ENCODE results near the gene TRHDE. TPM values are rescaled to one million over a fixed set of nuclear protein-coding genes. Genes with fewer than 3 reads are reported as not detected.

TRHDE gene
- total RNA-seq, 2 experiments from 2014 or later, result not detected

DNA sequence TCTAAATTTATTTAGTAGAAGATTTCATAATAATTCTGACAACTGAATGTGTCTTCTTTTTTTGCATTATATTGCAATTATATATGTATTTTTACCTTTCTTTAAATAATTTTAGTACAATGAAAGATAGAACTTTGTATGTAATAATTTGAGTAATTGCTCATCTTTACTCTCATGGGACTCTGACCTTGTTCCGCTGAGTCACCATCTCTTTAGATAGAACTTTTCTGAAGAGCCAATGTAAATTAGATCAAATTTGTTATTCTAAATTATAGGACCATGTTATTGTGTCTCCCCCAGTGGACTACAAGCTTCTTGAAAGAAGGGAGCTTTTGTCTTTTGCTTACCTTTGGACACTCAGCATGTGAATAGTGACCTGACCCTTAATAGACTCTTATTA lies 96.1 kb downstream of the TRHDE start:
- Mint-ChIP-seq H3K36me3 (no peaks in the 10 kb centered on the region), H3K9me3 (ENCODE audit: low read depth) (no peaks in the 10 kb centered on the region), H3K4me3 (no peak overlapping the region), H3K27ac (no peak overlapping the region), H3K27me3 (no peaks in the 10 kb centered on the region), H3K4me1 (no peaks in the 10 kb centered on the region)
- CTCF ChIA-PET, result no interaction called here
- ATAC-seq, result no peak
- DNase-seq, result no peak

DNA sequence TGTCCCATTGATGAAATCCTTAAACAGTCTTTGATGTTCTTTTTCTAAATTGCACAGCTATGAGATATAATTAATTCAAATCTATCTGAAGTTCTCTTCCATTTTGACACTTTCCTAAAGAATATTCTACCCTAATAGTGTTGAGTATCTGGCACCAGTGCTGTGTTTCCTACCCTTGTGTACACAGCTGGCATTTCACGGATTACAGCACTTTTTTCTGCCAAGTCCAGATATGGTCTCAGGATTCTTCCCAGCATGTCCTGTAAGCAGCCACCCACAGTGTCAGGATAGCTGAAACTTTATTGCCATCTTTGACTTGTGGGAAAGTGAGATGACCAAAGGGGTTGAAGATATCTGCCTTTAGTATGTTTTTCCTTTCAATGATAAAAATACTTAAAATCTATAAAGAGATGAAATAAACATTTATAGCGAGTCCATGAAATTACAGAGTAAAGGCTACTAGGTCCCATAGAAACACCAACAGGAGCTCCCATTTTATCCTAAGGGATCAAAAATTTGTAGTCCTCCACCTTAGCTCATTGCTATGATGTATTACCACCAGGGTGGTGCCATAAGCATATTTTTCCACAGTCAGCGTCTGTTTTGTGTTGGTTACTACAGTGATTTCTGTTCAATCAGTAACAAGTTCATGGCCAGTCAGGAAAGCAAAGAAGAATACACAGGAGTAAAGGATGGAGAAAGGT lies 96.7 kb downstream of the TRHDE start:
- no peak for DNase-seq
- no peak for ATAC-seq
- H3K4me1 Mint-ChIP-seq, result no peaks in the 10 kb centered on the region
- CTCF ChIA-PET, result no interaction called here
- no peaks in the 10 kb centered on the region for H3K36me3 Mint-ChIP-seq
- H3K27ac Mint-ChIP-seq, result no peak overlapping the region
- H3K4me3 Mint-ChIP-seq, result no peak overlapping the region
- H3K9me3 Mint-ChIP-seq (ENCODE audit: low read depth), result no peaks in the 10 kb centered on the region
- H3K27me3 Mint-ChIP-seq, result no peaks in the 10 kb centered on the region

DNA sequence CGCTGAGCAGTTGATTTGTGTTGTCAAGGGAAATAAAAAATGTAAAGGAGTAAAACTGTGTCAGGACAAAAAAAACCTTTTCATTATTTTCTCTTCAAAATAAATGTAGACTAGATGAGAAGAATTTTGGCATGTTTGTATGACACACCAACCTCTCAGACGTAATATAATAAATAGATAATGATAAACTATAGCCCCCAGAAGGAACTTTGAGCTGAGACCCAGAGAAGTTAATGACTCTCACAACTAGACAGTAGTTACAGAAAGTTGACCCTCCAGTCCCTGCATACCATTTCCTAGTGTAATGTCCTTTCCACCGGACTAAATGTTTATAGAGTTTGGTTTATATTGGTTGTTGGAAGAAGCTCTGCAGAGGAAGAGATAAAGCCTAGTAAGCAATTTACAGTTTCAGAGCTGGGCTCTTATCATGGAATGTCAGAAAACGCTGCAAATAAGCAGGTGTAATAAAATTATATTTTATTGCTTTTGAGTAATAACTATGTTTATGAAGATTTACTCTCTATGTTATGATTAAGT lies 97.3 kb downstream of the TRHDE start:
- Mint-ChIP-seq H3K27ac (no peak overlapping the region), H3K36me3 (no peaks in the 10 kb centered on the region), H3K4me1 (no peaks in the 10 kb centered on the region), H3K9me3 (ENCODE audit: low read depth) (no peaks in the 10 kb centered on the region), H3K27me3 (no peaks in the 10 kb centered on the region), H3K4me3 (no peak overlapping the region)
- ATAC-seq (no peak), DNase-seq (no peak)
- CTCF ChIA-PET, result no interaction called here

DNA sequence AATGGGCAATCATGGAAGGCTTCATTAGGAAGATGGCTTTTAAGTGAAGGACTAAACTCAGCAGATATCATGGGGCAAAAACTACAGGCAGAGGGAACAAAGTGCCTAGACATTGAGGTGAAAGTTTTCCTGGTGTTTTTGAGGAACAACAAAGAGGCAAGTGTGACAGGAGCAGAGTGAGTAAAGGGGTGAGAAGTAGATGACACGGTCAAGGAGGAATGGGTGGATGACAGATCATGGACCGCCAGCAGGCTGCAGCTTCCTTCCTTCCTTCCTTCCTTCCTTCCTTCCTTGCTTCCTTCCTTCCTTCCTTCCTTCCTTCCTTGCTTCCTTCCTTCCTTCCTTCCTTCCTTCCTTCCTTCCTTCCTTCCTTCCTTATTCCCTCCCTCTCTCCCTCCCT lies 108.3 kb downstream of the TRHDE start:
- Mint-ChIP-seq H3K27ac (no peak overlapping the region), H3K27me3 (no peaks in the 10 kb centered on the region), H3K36me3 (no peaks in the 10 kb centered on the region), H3K9me3 (ENCODE audit: low read depth) (peaks cover 2% of the 10 kb centered on the region), H3K4me1 (no peaks in the 10 kb centered on the region), H3K4me3 (no peak overlapping the region)
- DNase-seq (no peak), ATAC-seq (no peak)
- CTCF ChIA-PET, result no interaction called here

DNA sequence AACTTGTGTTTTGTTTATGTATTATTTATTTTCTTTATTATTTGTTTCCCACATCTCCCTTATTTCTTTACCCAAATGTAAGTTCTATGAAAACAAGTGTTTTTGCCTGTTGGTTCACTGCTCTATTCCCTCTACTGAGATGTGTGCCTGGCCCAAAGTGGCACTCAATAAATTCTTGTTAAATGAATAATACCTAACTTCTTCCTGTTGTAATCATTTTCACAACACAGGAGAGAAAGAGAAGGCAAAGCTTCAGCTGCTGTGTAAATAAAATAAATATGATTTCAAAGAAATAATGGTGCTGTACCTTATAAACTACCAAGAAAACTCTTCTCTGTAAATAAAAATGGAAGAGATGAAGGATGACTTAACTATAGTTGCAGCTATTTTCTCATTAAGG lies 116.2 kb downstream of the TRHDE start:
- no peak for DNase-seq
- ATAC-seq, result no peak

DNA sequence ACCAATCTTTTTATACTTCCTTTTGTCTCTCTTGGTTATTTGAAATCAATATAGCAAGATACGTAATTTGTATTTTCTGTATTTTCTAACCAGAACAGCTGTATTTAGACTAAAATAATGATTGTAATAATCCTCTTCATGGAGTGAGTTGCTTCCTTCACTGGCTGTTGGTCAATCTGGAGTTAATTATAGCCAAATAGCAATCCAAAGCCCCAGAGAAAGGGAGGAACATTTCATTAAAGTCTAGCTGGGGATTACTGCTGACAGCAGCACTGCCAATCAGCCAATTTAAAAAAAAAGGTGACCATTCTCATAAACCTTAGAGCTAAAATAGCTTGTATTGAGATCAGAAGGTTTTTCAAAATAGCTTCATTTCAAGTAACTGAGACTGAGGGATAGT lies 118.0 kb downstream of the TRHDE start:
- CTCF ChIA-PET, result no interaction called here
- no peaks in the 10 kb centered on the region for H3K4me1 Mint-ChIP-seq

More for the DNA sequence above, 116.2 kb downstream of the TRHDE start:
- Mint-ChIP-seq H3K36me3 (no peaks in the 10 kb centered on the region), H3K4me3 (no peak overlapping the region), H3K27ac (no peak overlapping the region), H3K27me3 (no peaks in the 10 kb centered on the region), H3K9me3 (ENCODE audit: low read depth) (peaks cover 4% of the 10 kb centered on the region), H3K4me1 (no peaks in the 10 kb centered on the region)
- CTCF ChIA-PET, result no interaction called here

DNA sequence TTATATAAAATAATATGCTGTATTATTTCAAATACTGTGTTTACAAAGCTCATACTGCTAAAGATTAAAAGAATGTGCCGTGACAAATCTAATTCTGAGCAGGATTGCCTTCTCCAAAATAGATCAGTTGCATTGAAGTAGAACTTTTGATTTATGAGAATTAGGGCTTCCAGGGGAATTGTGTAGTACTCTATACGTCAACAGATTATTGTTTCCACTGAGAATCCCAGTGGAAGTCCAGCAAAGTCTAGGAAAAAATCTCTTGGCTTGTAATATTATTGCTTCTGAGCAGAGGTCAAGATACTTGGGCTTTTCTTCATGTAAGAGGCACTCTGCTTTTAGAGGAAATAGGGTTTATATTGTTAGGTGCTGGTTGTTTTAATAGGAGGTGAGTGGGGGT lies 133.9 kb downstream of the TRHDE start:
- Mint-ChIP-seq H3K27me3 (no peaks in the 10 kb centered on the region), H3K36me3 (no peaks in the 10 kb centered on the region), H3K27ac (no peak overlapping the region), H3K4me1 (no peaks in the 10 kb centered on the region), H3K9me3 (ENCODE audit: low read depth) (no peaks in the 10 kb centered on the region), H3K4me3 (no peak overlapping the region)
- no peak for DNase-seq
- no peak for ATAC-seq
- CTCF ChIA-PET, result no interaction called here

More for the DNA sequence above, 118.0 kb downstream of the TRHDE start:
- no peaks in the 10 kb centered on the region for H3K27me3 Mint-ChIP-seq
- H3K36me3 Mint-ChIP-seq, result no peaks in the 10 kb centered on the region
- no peak overlapping the region for H3K4me3 Mint-ChIP-seq
- peaks cover 4% of the 10 kb centered on the region for H3K9me3 Mint-ChIP-seq (ENCODE audit: low read depth)
- ATAC-seq, result no peak
- no peak for DNase-seq
- no peak overlapping the region for H3K27ac Mint-ChIP-seq

DNA sequence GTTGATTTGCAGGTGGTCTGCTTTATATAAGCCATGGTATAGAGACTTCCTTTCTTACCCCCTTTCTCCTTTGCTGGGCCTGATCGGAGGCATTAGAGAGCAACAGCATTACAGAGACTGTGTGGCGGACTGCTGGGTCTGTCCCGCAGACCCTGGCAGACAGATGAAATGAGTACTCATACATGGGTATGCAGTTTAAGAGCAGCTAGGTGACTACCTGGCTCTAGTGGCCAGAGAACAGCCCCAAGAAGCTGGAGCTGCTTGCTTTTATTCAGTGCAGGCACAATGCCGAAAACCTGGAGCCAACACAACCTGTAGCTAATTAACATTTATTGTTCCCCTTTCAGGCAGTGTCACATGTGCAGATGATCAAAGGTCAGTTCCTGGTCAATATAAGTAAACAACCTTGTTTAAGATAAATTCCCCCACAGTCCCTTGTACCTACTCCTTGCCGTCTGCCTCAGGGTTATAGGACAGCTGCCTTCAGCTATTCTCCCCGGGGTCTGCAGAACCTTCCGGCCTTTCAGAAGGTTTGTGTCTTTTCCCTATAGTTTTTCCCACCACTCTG lies 160.0 kb downstream of the TRHDE start:
- H3K4me1 Mint-ChIP-seq, result no peaks in the 10 kb centered on the region
- DNase-seq, result no peak
- H3K27ac Mint-ChIP-seq, result no peak overlapping the region
- H3K36me3 Mint-ChIP-seq, result no peaks in the 10 kb centered on the region
- CTCF ChIA-PET, result no interaction called here
- H3K4me3 Mint-ChIP-seq, result no peak overlapping the region
- H3K27me3 Mint-ChIP-seq, result no peaks in the 10 kb centered on the region
- H3K9me3 Mint-ChIP-seq (ENCODE audit: low read depth), result peaks cover 4% of the 10 kb centered on the region
- ATAC-seq, result no peak

DNA sequence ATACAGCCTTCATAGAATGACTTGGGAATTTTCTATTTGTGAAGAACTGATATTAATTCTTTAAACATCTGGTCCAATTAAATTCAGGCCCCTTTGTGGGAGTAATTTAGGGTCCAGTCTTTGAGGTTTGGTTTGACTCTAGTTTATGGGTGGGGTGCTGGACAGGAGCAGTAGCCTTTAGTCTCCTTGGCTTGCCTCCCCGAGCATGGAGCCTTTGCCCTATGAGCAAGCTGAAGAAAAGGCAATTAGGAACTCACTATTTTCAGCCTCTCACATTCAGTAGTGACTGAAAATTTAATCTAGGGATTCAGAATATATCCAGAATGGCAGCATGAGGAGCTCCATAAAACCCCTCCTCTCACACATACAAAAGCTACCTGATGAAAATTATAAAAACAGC lies 161.1 kb downstream of the TRHDE start:
- ATAC-seq (no peak), DNase-seq (no peak)
- Mint-ChIP-seq H3K27ac (no peak overlapping the region), H3K36me3 (no peaks in the 10 kb centered on the region), H3K27me3 (no peaks in the 10 kb centered on the region), H3K4me1 (no peaks in the 10 kb centered on the region), H3K9me3 (ENCODE audit: low read depth) (peaks cover 10% of the 10 kb centered on the region), H3K4me3 (no peak overlapping the region)
- CTCF ChIA-PET, result no interaction called here

DNA sequence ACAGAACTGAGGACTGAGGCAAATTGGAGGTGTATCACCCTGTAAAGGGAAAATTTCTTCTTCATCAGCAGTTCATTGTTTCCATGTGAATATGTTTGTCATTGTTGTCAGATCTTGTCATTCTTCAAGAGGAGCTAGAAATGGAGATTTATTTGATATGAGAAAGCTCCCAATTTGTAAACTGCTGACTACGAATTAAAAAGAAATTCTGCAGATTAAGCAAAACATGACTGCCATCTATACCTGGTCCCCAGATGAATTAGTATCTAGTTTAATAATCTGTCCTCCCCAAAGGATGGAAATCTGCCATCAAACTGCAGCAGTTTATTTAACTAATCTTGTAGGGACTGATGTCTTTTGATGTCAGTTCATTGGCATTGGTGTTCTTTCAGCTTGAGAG lies 162.8 kb downstream of the TRHDE start:
- no peaks in the 10 kb centered on the region for H3K36me3 Mint-ChIP-seq
- no peak for ATAC-seq
- no peak for DNase-seq
- no peak overlapping the region for H3K4me3 Mint-ChIP-seq
- peaks cover 8% of the 10 kb centered on the region for H3K9me3 Mint-ChIP-seq (ENCODE audit: low read depth)
- no peaks in the 10 kb centered on the region for H3K27me3 Mint-ChIP-seq
- no peaks in the 10 kb centered on the region for H3K4me1 Mint-ChIP-seq
- no peak overlapping the region for H3K27ac Mint-ChIP-seq
- CTCF ChIA-PET, result no interaction called here

DNA sequence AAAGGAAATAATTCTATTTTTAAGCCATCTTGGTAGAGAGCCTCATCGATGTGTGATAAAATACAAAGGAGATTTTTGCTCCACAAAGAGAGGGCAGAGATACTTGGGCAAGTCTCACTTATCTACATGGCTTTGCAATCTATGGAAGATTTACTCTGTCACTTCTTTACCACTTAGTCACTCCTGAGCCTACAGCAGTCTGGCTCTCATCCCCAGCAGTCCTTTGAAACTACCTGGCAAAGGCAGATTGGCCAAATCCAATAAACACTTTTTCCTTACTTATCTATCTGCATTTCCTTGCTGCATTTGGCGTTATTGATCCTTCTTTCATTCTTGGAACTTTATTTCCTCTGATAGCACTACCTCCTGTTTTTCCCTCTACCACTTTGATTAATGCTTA lies 170.0 kb downstream of the TRHDE start:
- Mint-ChIP-seq H3K4me1 (no peaks in the 10 kb centered on the region), H3K27ac (no peak overlapping the region), H3K9me3 (ENCODE audit: low read depth) (peaks cover 16% of the 10 kb centered on the region), H3K4me3 (no peak overlapping the region), H3K27me3 (no peaks in the 10 kb centered on the region), H3K36me3 (no peaks in the 10 kb centered on the region)
- CTCF ChIA-PET, result no interaction called here
- DNase-seq, result no peak
- ATAC-seq, result no peak

DNA sequence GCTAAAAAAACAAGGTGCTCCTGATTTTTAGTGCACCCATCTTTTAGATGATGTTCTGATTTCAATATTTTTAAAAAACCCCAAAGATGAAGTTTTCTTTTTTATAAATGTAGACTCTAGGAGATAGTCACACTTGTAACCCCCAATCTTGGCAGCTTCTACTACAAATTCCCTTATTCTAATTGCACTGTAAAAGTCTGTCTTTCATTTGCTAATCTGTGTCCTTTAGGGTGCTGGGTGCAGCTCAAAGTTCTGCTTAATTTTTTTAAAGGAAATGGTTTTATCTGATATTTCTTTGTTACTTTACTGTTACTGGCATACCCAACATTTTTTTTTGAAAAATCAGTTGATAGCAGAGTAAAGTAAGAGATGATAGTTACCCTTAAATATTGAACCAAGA lies 172.0 kb downstream of the TRHDE start:
- H3K9me3 Mint-ChIP-seq (ENCODE audit: low read depth), result peaks cover 11% of the 10 kb centered on the region
- no peaks in the 10 kb centered on the region for H3K4me1 Mint-ChIP-seq
- no peak overlapping the region for H3K4me3 Mint-ChIP-seq
- H3K27ac Mint-ChIP-seq, result no peak overlapping the region
- H3K27me3 Mint-ChIP-seq, result no peaks in the 10 kb centered on the region
- DNase-seq (no peak), ATAC-seq (no peak)
- CTCF ChIA-PET, result no interaction called here
- no peaks in the 10 kb centered on the region for H3K36me3 Mint-ChIP-seq

DNA sequence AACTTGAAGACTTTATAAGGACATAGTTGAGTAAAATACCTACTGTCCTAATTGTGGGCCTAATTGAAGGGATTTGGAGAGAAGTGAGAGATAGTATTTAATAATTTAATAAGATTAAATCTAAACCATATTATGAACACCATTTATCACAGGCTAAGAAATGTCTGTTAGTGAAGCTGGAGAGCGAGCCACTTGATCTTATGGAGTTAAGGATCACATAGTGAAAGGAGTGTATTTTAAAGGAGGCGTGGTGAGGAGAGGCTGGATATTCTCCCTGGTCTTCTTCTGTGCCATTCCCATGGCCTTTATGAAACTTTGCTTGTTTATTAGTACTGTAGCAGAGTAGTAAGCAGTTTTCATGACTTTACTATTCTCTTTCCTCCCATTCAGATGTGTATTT lies 172.4 kb downstream of the TRHDE start:
- no peak overlapping the region for H3K4me3 Mint-ChIP-seq
- ATAC-seq, result no peak
- H3K9me3 Mint-ChIP-seq (ENCODE audit: low read depth), result peaks cover 11% of the 10 kb centered on the region
- CTCF ChIA-PET, result no interaction called here
- no peaks in the 10 kb centered on the region for H3K4me1 Mint-ChIP-seq
- no peak overlapping the region for H3K27ac Mint-ChIP-seq
- H3K27me3 Mint-ChIP-seq, result no peaks in the 10 kb centered on the region
- no peaks in the 10 kb centered on the region for H3K36me3 Mint-ChIP-seq
- no peak for DNase-seq

DNA sequence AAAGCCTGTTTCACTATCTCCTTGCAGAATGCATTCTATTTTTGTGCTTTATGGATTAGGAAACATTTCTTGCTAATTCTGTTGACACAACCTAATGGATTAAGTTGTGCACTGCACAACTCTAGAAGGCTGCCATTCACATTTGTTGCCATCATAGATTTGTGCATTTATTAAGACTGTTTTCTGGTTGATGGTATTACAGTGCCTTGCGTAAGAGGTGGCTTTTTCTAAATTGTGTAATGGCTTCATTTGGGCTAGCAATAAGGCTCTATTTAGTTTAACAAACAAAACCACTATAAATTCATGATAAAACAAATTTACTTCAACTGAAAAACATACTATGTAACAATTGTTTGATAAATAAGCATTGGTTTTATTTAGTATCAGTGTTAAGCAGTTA lies 175.9 kb downstream of the TRHDE start:
- DNase-seq, result no peak
- CTCF ChIA-PET, result no interaction called here

More for the DNA sequence above, 175.9 kb downstream of the TRHDE start:
- H3K4me3 Mint-ChIP-seq, result no peak overlapping the region
- H3K27ac Mint-ChIP-seq, result no peak overlapping the region
- no peaks in the 10 kb centered on the region for H3K27me3 Mint-ChIP-seq
- no peaks in the 10 kb centered on the region for H3K36me3 Mint-ChIP-seq
- H3K9me3 Mint-ChIP-seq (ENCODE audit: low read depth), result peaks cover 4% of the 10 kb centered on the region
- no peaks in the 10 kb centered on the region for H3K4me1 Mint-ChIP-seq
- no peak for ATAC-seq

Measured in activated CD8-positive, alpha-beta memory T cell treated with anti-CD3 and anti-CD28 coated beads, Interleukin-2, amount 10 ng/mL, durations not matched to agents 7 days and 5 days (primary cell).